Mammary microvascular endothelial cell (primary cell): ENCODE results near the gene RPP14. TPM values are rescaled to one million over a fixed set of nuclear protein-coding genes. Genes with fewer than 3 reads are reported as not detected.

Experiments used
- total RNA-seq: library from RNA; depleted of rRNA; stranded (reverse); fragments of >200 nt; gene quantifications from 2 replicates; pipeline ENCODE4 v1.2.3, GENCODE V29; 2015

Gene RPP14
- 12.3 and 16.4 TPM in 2 replicates for total RNA-seq

DNA sequence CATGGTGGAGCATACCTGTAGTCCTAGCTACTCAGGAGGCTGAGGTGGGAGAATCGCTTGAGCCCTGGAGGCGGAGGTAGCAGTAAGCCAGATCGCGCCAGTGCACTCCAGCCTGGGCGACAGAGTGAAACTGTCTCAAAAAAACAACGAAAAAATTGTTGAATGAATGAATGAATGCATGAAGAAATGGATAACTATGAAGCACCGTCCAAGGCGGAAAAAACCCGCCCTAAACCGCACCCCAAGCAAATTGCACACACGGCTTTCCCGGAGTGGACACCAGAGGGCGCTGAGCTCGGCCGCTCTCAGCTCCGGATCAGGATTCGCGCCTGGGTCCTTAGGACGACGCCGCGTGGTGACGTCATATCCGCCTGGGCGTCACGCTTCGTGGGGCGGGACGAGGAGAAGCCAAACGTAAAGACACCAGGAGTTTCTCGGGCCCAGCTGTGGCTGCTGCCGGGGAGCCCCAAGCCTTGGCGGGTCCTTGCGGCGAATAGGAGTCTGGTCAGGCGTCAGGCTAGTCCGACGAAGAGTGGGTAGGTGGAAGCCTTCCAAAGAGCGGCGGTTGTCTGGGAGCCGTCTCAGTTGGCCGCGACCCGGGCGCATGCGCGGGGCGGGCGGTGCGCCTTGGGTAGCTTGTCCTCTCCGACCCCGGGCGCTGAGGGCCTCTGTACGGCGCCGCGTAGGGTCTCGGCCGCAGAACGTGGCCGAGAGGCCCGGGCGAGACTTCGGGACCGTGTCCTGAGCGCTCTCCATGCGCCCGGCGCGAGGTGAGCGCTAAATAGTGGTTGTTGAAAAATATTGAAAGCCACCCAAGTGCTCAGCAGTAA is at the start of gene RPP14, which contains the start of gene HTD2:
Gene RPP14 (plus strand): TSS at position 364 of the 830 bp plus-strand sequence. CDS start 4,085 bp downstream, outside the sequence.
Gene HTD2 (plus strand): TSS at position 639 of the 830 bp plus-strand sequence. CDS start 11,094 bp downstream, outside the sequence.

DNA sequence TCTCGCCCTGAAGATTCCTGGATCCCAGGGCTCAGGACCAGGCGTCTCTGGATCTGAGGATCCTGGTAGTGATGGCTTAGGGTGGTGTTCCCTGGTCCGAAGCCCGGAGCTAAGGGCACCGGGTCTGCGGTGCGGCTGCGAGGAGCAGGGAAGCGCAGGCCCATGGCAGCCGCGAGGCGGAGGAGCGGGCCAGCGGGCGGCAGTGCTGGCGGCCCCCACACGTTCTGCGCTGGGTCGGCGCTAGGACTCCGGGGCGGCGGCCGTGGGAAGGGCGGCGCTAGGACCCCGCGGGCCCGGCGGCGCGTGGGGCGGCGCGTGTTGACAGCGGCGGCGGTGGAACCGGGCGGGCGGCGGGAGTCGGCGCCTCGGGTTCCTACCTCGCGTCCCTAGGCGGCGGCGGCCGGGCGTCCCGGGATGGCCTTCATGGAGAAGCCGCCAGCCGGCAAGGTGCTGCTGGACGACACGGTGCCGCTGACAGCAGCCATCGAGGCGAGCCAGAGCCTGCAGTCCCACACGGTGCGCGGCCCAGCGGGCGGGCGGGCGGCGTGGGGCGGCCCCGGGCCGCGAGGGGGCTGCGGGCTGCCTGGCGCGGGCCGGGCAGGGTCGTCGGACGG is 26.6 kb downstream of the RPP14 start, which contains the start of gene PXK:
Gene PXK (plus strand): TSS at position 318 of the 614 bp plus-strand sequence. CDS start 97 bp downstream, at position 415.

Other genes with a start within 250 kb of the RPP14 start
- gene DNASE1L3, start 95.3 kb upstream of the RPP14 start, total RNA-seq = 1.3 and 1.5 TPM in 2 replicates
- 8.7 and 9.8 TPM in 2 replicates for gene ABHD6, start 68.5 kb upstream of the RPP14 start, total RNA-seq
- 3.3 and 6.2 TPM in 2 replicates for gene HTD2, start 275 bp downstream of the RPP14 start, total RNA-seq
- gene PXK, start 26.6 kb downstream of the RPP14 start, total RNA-seq = 13.5 and 14.6 TPM in 2 replicates
- gene PDHB, start 127.6 kb downstream of the RPP14 start, total RNA-seq = 81.0 and 82.1 TPM in 2 replicates
- gene KCTD6, start 185.9 kb downstream of the RPP14 start, total RNA-seq = 4.3 and 6.5 TPM in 2 replicates
- not detected in 2 replicates for gene ACOX2, start 230.9 kb downstream of the RPP14 start, total RNA-seq